ENCODE measurements around the gene SLC9A9.

GRCh38 chr3:143830063-143830462 is 18.2 kb downstream of the SLC9A9 start:
- TF ChIP-seq TAF1 (IDR thresholded peaks at IDR 0.05; ENCODE audit: borderline replicate concordance, low read depth, low read length) (no peak), MLLT1 (IDR thresholded peaks at IDR 0.05) (no peak), SUZ12 (IDR thresholded peaks at IDR 0.05; ENCODE audit: unreplicated experiment) (no peak)
